Astrocyte of the spinal cord (primary cell): Measurements from ENCODE around the gene MSRB1.

Experiments used
- DNase-seq: peaks from one replicate; pipeline ENCODE4 v3.0.0; 2011; ENCODE audit warnings: low read depth, low spot score
- H3K4me3 ChIP-seq: 2 replicates; pipeline ENCODE4 v1.5.1; 2011; ENCODE audit warnings: low read depth, mild to moderate bottlenecking, low read length, moderate library complexity
- CTCF ChIP-seq: IDR thresholded peaks from 2 replicates; pipeline ENCODE4 v1.5.1; 2012; ENCODE audit warnings: low read depth, mild to moderate bottlenecking, low read length, inconsistent platforms
- in situ Hi-C: cut with HindIII; loops from 2 replicates; pipeline ENCODE4 v1.10.0; 2017; ENCODE audit warnings: low sequenced_read_pairs

MSRB1 gene

DNA sequence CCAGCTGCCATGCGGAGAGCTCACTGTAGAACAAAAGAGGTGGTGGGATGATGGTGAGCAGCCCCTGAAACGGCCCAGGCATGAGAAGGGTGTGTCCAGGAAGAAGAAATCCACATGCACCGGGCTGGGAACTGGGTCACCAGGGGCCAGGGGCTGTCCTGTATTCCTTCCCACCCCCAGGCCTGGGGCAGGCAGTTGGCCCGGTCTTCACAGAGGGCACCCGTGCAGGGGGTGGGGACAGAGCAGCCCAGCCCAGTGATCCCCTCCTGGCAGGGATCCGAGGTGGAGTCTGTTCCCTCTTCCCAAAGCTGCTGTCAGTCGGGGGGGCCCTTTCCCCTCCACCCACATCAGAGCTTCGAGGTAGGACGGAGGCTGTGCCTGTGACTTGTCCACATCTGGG is 34.0 kb downstream of the MSRB1 start:
- no peak overlapping the region for H3K4me3 ChIP-seq
- no peak for TF ChIP-seq CTCF
- DNase-seq: no peak
- in situ Hi-C loops: no loop called here

GRCh38 chr16:1908184-1908583 is 34.8 kb downstream of the MSRB1 start:
- no peak for TF ChIP-seq CTCF
- in situ Hi-C loops: no loop called here
- no peak for DNase-seq

GRCh38 chr16:1907226-1907860 is 35.7 kb downstream of the MSRB1 start:
- in situ Hi-C loops: no loop called here
- H3K4me3 ChIP-seq: no peak overlapping the region
- no peak for DNase-seq
- TF ChIP-seq CTCF: no peak

More at GRCh38 chr16:1908184-1908583, 34.8 kb downstream of the MSRB1 start:
- no peak overlapping the region for H3K4me3 ChIP-seq

- TF ChIP-seq CTCF: no peak
- H3K4me3 ChIP-seq: no peak overlapping the region
- no peak for DNase-seq
- in situ Hi-C loops: no loop called here
Measured at GRCh38 chr16:1906846-1907165, 36.2 kb downstream of the MSRB1 start.

DNA sequence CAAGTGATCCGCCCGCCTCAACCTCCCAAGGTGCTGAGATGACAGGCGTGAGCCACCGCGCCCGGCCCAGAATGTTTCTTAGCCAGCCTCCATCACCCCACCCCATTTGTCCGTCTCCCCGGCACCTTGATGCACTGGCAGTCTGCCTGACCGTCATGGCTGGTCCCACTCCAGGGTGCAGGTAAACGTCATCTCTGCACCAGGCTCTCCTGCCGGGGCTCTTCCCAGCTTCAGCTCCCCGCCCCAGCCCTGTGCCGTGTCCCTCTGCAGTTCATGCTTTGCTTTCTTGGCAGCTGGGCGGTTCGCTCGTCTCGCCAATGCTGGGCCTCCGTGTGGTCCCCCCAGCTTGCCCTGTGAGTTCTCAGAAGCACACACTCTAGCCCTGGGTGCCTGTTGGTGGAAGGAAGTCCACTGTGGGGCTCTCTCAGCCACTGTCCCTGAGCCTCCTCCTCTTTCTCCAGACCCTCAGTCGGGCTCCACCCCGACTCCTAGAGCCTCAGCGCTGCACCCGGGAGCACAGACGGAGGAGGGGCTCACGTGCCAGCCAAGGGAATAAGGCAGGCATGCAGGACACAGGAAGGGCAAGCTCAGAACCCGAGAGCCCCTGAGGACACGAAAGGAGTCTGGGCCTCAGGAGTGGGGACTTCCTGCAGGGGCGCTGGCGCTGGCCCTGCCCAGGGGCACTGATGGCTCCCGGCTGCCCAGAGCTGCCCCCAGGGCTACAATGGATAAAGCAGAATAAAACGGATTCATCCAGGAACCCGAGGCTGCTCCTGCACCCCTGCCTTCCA is 36.7 kb downstream of the MSRB1 start:
- DNase-seq: no peak
- no peak for TF ChIP-seq CTCF
- H3K4me3 ChIP-seq: no peak overlapping the region
- in situ Hi-C loops: no loop called here

- no peak overlapping the region for H3K4me3 ChIP-seq
- in situ Hi-C loops: no loop called here
- DNase-seq: no peak
- no peak for TF ChIP-seq CTCF
Measured at GRCh38 chr16:1903845-1904840, 38.9 kb downstream of the MSRB1 start.
